GM12864 (cell line): Measurements from ENCODE around the gene SORCS2.

ENCODE experiments used
- DNase-seq: peaks from one replicate; pipeline ENCODE4 v3.0.0-alpha.2; 2011; ENCODE audit warnings: low read depth
- H3K4me3 ChIP-seq: 2 replicates; pipeline ENCODE4 v1.5.1; 2011; ENCODE audit warnings: mild to moderate bottlenecking, low read depth, low read length, control low read depth
- TF ChIP-seq, protein P1 (sequence below): IDR thresholded peaks from 2 replicates; pipeline ENCODE4 v1.5.1; 2011; ENCODE audit warnings: low read depth, mild to moderate bottlenecking, moderate library complexity, low read length, control low read depth, inconsistent platforms; ENCODE audit errors: missing control alignments

Gene SORCS2

DNA sequence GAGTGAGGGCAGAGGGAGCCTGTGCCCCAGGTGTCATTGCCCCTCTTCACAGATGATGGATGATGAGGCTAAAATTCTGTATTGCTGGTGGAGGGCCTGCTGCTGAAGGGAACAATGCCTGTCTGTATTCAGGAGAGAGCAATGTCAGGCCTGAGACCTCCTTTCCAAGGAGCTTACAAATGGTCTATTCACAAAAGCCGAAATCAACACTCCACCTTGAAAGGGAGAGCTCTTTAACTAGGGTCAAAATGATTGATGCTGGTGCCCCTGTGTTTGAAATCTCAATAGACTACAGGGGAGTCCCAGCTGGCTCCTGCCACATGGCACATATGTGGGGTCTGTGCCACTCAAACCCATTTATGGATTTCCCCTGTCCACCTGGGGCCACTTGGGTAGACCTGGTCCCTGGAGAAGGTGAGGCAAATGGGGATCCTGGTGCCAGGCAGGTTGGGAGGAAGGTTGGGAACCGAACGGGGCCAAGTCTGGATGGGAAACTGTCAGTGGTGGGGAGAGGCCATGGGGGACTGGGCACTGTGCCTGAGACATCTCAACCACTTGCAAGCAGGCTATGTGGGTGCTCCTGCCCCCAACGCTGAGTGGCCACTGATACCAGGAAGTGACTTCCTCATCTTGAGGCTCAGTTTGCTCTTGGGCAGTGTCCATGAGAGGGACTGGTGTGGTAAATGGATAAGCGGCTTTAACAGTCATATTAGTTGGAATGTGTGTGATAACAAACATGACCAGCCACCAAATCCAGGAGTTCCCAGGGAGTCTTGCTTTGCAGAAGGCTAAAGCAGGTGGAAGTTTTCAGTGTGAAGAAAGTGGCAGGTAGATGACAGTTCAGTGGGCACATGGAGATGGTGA, 466.2 kb downstream of the SORCS2 start:
- TF ChIP-seq, protein P1, sequence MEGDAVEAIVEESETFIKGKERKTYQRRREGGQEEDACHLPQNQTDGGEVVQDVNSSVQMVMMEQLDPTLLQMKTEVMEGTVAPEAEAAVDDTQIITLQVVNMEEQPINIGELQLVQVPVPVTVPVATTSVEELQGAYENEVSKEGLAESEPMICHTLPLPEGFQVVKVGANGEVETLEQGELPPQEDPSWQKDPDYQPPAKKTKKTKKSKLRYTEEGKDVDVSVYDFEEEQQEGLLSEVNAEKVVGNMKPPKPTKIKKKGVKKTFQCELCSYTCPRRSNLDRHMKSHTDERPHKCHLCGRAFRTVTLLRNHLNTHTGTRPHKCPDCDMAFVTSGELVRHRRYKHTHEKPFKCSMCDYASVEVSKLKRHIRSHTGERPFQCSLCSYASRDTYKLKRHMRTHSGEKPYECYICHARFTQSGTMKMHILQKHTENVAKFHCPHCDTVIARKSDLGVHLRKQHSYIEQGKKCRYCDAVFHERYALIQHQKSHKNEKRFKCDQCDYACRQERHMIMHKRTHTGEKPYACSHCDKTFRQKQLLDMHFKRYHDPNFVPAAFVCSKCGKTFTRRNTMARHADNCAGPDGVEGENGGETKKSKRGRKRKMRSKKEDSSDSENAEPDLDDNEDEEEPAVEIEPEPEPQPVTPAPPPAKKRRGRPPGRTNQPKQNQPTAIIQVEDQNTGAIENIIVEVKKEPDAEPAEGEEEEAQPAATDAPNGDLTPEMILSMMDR: no peak
- DNase-seq: no peak
- no peak overlapping the region for H3K4me3 ChIP-seq

DNA sequence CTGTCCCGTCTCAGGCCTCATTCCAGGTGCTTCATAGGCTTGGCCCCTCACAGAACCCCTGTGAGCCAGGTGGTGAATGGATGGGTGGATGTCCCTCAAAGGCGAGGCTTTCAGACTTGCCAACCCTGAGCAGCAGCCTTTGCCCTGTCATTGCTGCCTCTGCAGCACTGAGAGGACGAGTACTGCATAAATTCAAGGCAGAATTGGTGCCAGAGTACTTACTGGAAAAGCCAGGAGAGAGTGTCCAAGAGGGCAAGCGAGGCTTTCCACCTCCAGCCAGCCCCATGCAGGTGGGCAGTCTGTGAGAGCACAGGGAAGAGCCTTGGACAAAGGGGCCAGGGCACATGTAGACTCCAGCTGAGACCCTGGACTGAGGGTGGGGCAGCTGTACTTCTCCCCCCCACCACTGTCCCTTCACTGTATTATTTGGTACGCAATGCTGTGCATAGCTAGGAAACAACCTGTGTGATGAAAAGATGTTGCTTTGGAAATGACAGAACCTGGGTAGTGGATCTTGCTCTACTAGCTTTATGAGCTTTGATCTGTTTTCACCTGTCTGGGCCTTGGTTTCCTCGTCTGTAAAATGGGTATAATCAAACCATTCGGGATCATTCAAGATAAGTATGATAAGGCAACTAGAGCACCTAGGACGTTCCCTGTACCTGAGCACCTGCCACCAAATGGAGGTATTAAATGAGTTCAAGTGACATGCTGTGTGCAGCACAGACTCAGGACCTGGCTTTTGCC, 467.3 kb downstream of the SORCS2 start:
- TF ChIP-seq, protein P1: no peak
- no peak overlapping the region for H3K4me3 ChIP-seq
- no peak for DNase-seq

DNA sequence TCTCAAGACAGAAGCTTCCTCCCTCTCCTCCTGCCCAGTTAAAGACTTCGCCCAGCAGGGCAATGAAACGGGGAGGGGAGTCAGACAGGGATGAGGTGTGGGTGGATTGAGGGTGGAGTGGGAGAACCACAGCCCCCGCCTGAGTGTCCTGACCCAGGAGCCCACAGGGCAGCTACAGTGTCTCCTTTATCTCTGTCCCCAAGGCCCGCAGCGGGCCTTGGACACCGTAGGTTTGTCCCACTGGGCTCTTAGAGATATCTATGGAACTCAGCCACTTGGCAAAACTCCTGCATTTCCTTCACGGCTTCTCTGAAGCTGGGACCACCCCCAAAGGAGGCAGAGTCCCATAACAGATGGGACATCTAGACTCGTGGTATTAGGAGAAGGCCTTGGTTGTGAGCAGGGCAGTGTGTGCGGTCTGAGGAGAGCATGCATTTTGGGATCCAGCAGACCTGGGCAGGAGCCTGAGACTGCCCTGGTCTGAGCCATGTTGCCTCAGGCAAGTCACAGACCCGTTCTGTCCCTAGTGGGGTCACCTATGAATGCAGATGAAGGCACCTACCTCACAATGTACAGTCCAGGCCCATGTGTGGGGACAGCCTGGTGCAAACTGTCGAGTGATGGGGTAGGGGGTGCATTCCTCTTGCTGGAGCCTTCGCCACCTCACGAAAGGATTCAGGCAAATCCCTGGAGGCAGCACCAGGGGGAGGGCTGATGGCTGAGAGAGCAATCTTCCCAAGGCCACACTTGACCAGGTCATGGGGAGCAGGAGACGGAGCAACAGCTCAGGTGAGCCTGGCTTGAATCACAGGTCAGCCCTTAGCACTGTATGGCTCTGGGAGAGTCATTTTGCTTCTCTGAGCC, 468.1 kb downstream of the SORCS2 start:
- H3K4me3 ChIP-seq: no peak overlapping the region
- TF ChIP-seq, protein P1: no peak
- no peak for DNase-seq

DNA sequence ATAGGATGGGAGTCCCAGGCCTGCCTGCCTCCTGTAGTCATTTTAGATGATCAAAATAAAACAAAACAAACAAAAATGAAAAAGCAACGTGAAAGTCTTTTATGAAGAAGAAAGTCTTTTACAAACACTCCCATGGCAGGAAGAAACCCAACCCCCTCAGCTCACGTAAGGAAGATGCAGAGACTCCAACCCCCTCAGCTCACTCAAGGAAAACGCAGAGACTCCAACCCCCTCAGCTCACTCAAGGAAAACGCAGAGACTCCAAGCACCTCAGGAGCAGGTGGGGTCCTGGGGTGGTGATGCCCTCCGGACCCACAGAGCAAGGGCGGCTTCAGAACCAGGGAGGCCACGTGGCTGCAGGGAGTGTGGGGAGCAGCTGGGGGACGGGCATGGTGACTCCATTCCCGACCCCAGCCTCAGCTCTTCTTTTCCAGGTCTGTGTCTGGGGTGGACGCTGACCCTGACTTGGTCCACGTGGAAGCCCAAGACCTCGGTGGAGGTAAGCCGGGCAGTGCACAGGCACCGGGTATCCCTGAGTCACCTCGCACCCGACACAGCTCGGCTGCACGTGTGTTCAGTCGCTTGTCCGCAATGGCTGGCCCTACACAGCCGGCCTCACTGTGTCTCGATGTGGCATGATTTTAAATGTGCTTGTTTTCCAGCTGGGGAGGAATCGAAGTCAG, 468.9 kb downstream of the SORCS2 start:
- DNase-seq: no peak
- TF ChIP-seq, protein P1: no peak
- no peak overlapping the region for H3K4me3 ChIP-seq

DNA sequence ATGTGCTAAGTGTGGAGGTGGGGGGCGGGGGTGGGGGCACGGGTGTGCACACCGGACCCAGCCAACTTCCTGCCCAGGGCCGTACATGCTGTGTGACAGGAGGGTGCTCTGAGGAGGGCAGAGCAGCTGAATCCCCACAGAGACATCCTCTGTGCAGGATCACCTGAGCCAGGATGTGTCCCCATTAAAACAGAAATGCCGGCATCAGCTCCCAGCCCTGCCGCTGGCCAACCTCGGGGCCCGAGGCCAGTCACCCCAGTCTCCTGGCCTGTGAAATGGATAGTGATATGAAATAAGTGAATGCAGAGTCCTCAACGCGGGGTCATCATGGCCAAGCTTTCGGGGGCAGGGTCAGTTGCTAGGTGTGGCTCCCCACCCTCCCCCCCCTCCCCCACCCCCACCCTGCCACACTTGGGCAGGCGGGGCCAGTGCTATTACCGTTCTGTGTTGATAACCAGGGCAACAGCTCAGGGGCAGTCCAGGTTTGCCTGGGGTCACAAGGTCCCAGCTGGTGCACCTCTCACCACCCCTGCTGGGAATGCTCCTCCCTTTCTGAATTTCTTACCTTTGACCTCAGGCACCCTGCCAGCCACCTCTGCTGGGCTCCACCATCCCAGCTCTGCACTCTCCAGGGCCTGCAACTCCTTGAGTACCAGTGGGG, 469.6 kb downstream of the SORCS2 start:
- TF ChIP-seq, protein P1: no peak
- no peak for DNase-seq
- H3K4me3 ChIP-seq: no peak overlapping the region

DNA sequence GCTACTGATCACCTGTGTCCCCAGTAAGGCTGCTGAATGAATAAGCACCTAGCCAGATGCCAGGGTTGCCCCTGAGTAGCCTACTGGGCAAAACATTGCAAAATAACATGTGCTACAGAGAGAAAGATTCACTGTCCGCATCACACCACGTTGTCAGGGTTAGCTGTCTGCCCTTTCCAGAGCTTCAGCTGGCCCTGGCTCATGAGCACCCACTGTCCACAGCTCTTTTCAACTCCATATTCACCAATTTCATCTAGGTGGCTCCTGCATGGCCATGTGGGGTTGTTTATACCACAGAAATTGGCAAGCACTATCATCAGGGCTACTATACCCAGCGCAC, 470.1 kb downstream of the SORCS2 start:
- H3K4me3 ChIP-seq: no peak overlapping the region
- TF ChIP-seq, protein P1: no peak
- DNase-seq: no peak
